MM.1S (cell line): Measurements from ENCODE around the gene SPOP.

Experiments used
- CTCF ChIP-seq: fragments of 300-600 bp; sonication (generic); IDR thresholded peaks from 2 replicates; pipeline ENCODE4 v1.5.1; 2016; ENCODE audit warnings: antibody characterized with exemption, low read length, mixed read lengths
- EZH2 ChIP-seq: fragments of 300-600 bp; sonication (generic); optimal IDR thresholded peaks from 2 replicates; pipeline ENCODE3; 2017; ENCODE audit warnings: low read depth, mild to moderate bottlenecking, antibody characterized with exemption, low read length, mixed read lengths

- TF ChIP-seq EZH2 = no peak
- no peak for TF ChIP-seq CTCF
Measured at GRCh38 chr17:49727380-49727779, 49.5 kb upstream of the SPOP start.
